Effector memory CD4-positive, alpha-beta T cell (primary cell): ENCODE measurements around the gene ATAD2B.

Source experiments
- DNase-seq, 3 donors: peaks; one replicate each; pipeline ENCODE4 v3.0.0-alpha.2; 2020
- H3K27ac ChIP-seq: 2 replicates; pipeline ENCODE4 v1.7.0; 2013; ENCODE audit warnings: mild to moderate bottlenecking, low read length, moderate library complexity; ENCODE audit not compliant: insufficient read depth, poor library complexity, severe bottlenecking
- H3K27me3 ChIP-seq: replicated peaks from 2 replicates; pipeline ENCODE4 v1.7.0; 2013; ENCODE audit warnings: mild to moderate bottlenecking, low read length; ENCODE audit not compliant: insufficient read depth, control insufficient read depth, poor library complexity, severe bottlenecking
- H3K36me3 ChIP-seq: 2 replicates; pipeline ENCODE4 v1.7.0; 2013; ENCODE audit warnings: mild to moderate bottlenecking, low read length, moderate library complexity; ENCODE audit not compliant: control insufficient read depth, insufficient read depth
- H3K4me1 ChIP-seq: 2 replicates; pipeline ENCODE4 v1.7.0; 2013; ENCODE audit warnings: low read length, mild to moderate bottlenecking; ENCODE audit not compliant: control insufficient read depth, insufficient read depth, poor library complexity, severe bottlenecking
- H3K4me3 ChIP-seq: 2 replicates; pipeline ENCODE4 v1.7.0; 2013; ENCODE audit warnings: low read length, low read depth, mild to moderate bottlenecking; ENCODE audit not compliant: insufficient read depth, poor library complexity, severe bottlenecking
- H3K9me3 ChIP-seq: 2 replicates; pipeline ENCODE4 v1.7.0; 2013; ENCODE audit warnings: mild to moderate bottlenecking, low read length, moderate library complexity; ENCODE audit not compliant: control insufficient read depth

Gene ATAD2B

DNA sequence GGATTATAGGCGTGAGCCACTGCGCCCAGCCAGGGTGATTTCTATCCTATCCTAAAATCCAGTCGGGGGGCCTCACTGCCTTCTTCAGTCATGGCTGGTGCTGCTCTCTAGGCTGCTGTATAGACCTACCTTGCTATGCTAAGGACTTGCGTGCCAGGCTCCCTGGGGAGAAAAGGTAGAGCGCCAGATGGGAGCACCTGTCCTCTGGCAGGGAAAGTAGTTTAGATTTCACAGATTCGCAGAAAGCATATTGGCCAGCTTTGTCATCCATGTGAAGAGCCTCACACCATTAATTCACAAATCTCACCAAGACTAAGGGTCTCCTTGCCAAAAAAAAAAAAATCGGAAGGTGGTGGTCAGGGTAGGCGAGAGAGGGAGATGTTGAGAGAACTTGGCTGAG, 217.6 kb downstream of the ATAD2B start:
- Histone ChIP-seq H3K27ac (no peak overlapping the region), H3K4me1 (no peaks in the 10 kb centered on the region), H3K4me3 (no peak overlapping the region), H3K27me3 (no peaks in the 10 kb centered on the region), H3K9me3 (no peaks in the 10 kb centered on the region), H3K36me3 (no peaks in the 10 kb centered on the region)
- DNase-seq, result no peak

- DNase-seq, result no peak
- H3K4me1 ChIP-seq, result no peaks in the 10 kb centered on the region
- no peaks in the 10 kb centered on the region for H3K36me3 ChIP-seq
- no peaks in the 10 kb centered on the region for H3K9me3 ChIP-seq
- no peaks in the 10 kb centered on the region for H3K27me3 ChIP-seq
- no peak overlapping the region for H3K27ac ChIP-seq
- H3K4me3 ChIP-seq, result no peak overlapping the region
These were observed 218.2 kb downstream of the ATAD2B start for GRCh38 chr2:23708771-23709170.

- Histone ChIP-seq H3K27me3 (no peaks in the 10 kb centered on the region), H3K4me3 (no peak overlapping the region), H3K27ac (no peak overlapping the region), H3K4me1 (no peaks in the 10 kb centered on the region), H3K36me3 (no peaks in the 10 kb centered on the region), H3K9me3 (no peaks in the 10 kb centered on the region)
- DNase-seq, result no peak
These were observed 219.8 kb downstream of the ATAD2B start for GRCh38 chr2:23707096-23707495.

DNA sequence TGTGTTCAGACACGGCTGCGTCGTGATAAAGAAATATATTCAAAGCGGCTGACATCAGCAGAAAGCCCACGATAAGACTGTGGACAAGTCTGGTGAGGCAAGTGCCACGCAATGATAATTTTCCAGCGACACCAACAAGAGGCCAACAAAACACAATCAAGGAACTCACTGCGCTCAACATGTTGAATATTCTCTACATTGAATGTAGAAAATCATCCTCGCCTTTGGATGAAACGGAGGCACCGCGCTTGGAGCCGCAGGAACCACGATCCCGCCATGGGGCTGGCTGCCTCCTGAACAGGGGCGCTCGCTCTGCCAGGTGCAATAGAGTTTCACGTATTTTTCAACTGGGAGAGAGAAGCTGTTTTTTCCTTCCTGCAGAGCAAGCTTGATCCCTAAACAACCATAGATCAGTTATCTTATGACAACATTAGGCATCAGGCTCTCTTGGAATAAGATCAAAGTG, 220.3 kb downstream of the ATAD2B start:
- H3K4me3 ChIP-seq, result no peak overlapping the region
- no peak overlapping the region for H3K27ac ChIP-seq
- no peak for DNase-seq
- no peaks in the 10 kb centered on the region for H3K4me1 ChIP-seq
- no peaks in the 10 kb centered on the region for H3K36me3 ChIP-seq
- no peaks in the 10 kb centered on the region for H3K27me3 ChIP-seq
- no peaks in the 10 kb centered on the region for H3K9me3 ChIP-seq

- DNase-seq, result no peak
- no peaks in the 10 kb centered on the region for H3K36me3 ChIP-seq
- no peak overlapping the region for H3K27ac ChIP-seq
- no peaks in the 10 kb centered on the region for H3K9me3 ChIP-seq
- no peak overlapping the region for H3K4me3 ChIP-seq
- no peaks in the 10 kb centered on the region for H3K27me3 ChIP-seq
- H3K4me1 ChIP-seq, result no peaks in the 10 kb centered on the region
These were observed 220.9 kb downstream of the ATAD2B start for GRCh38 chr2:23705771-23706612.

- Histone ChIP-seq H3K36me3 (no peaks in the 10 kb centered on the region), H3K27me3 (no peaks in the 10 kb centered on the region), H3K4me3 (no peak overlapping the region), H3K4me1 (no peaks in the 10 kb centered on the region), H3K9me3 (no peaks in the 10 kb centered on the region), H3K27ac (no peak overlapping the region)
- DNase-seq, result no peak
These were observed 223.1 kb downstream of the ATAD2B start for GRCh38 chr2:23703583-23704385.

DNA sequence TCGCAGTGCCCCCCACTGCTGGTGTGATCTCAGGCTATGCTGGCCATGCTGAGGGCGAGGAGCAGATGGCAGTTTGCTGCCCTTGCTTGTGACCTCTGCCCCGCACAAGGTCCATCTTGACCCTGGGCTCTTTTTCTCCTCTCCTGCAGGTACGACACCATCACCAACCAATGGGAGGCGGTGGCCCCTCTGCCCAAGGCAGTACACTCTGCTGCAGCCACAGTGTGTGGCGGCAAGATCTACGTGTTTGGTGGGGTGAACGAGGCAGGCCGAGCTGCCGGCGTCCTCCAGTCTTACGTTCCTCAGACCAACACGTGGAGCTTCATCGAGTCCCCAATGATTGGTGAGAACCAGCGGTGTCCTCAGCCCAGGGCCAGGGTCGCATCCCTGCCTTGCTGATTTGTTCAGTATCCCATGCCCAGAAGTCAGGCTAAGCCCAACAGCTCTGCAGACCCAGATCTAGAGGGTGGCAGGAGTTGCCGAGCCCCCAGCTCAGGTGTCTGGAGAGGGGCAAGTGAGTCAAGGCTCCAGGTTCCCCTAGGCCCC, 223.8 kb downstream of the ATAD2B start:
- no peak for DNase-seq
- no peaks in the 10 kb centered on the region for H3K36me3 ChIP-seq
- no peaks in the 10 kb centered on the region for H3K4me1 ChIP-seq
- H3K9me3 ChIP-seq, result no peaks in the 10 kb centered on the region
- H3K27ac ChIP-seq, result no peak overlapping the region
- no peaks in the 10 kb centered on the region for H3K27me3 ChIP-seq
- H3K4me3 ChIP-seq, result no peak overlapping the region

GRCh38 chr2:23700627-23701026, 226.3 kb downstream of the ATAD2B start:
- H3K27me3 ChIP-seq, result no peaks in the 10 kb centered on the region
- peaks cover 3% of the 10 kb centered on the region for H3K36me3 ChIP-seq
- DNase-seq, result no peak
- no peak overlapping the region for H3K4me3 ChIP-seq
- no peaks in the 10 kb centered on the region for H3K9me3 ChIP-seq
- no peak overlapping the region for H3K27ac ChIP-seq
- H3K4me1 ChIP-seq, result no peaks in the 10 kb centered on the region

DNA sequence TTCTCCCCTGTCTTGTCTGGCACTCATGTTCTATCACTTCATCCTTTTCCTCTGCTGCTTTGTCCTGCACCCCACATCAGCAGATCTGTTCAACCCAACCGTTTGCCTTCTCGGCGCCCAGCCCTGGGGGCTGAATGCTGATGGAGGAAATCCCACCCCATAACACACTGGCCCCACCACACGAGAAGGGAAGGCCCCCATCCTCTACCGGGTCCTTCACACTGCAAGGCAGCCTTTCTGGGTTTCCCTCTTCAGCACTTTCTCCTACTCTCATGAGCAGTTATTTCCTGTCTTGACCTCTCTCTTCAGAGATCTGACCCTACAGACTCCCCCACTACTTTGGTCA, 227.4 kb downstream of the ATAD2B start:
- no peaks in the 10 kb centered on the region for H3K4me1 ChIP-seq

More for the DNA sequence above, 227.4 kb downstream of the ATAD2B start:
- Histone ChIP-seq H3K36me3 (peaks cover 3% of the 10 kb centered on the region), H3K27ac (no peak overlapping the region), H3K9me3 (no peaks in the 10 kb centered on the region), H3K27me3 (no peaks in the 10 kb centered on the region), H3K4me3 (no peak overlapping the region)
- DNase-seq, result no peak
